Adipocyte (in vitro differentiated cells): ENCODE results near the gene WDR45B.

Experiments
- DNase-seq: peaks from one replicate; pipeline ENCODE4 v3.0.0-alpha.2; 2015; ENCODE audit warnings: low read depth
- H3K27me3 ChIP-seq: replicated peaks from 2 replicates; pipeline ENCODE4 v1.7.0; 2013; ENCODE audit warnings: mild to moderate bottlenecking, low read length, moderate library complexity; ENCODE audit not compliant: control insufficient read depth, insufficient read depth
- H3K36me3 ChIP-seq: 2 replicates; pipeline ENCODE4 v1.7.0; 2013; ENCODE audit warnings: low read length, mild to moderate bottlenecking, moderate library complexity; ENCODE audit not compliant: control insufficient read depth, insufficient read depth, severe bottlenecking
- H3K4me1 ChIP-seq: 2 replicates; pipeline ENCODE4 v1.7.0; 2013; ENCODE audit warnings: mild to moderate bottlenecking, low read length, moderate library complexity; ENCODE audit not compliant: control insufficient read depth, insufficient read depth
- H3K4me3 ChIP-seq: 2 replicates; pipeline ENCODE4 v1.7.0; 2013; ENCODE audit warnings: mild to moderate bottlenecking, low read length, moderate library complexity
- H3K9ac ChIP-seq: 2 replicates; pipeline ENCODE4 v1.7.0; 2013; ENCODE audit warnings: mild to moderate bottlenecking, low read length, moderate library complexity
- H3K9me3 ChIP-seq: 2 replicates; pipeline ENCODE4 v1.7.0; 2013; ENCODE audit warnings: mild to moderate bottlenecking, low read length, moderate library complexity; ENCODE audit not compliant: control insufficient read depth

WDR45B gene

GRCh38 chr17:82616021-82616711, 32.1 kb downstream of the WDR45B start:
- Histone ChIP-seq H3K9ac (no peak overlapping the region), H3K9me3 (no peaks in the 10 kb centered on the region), H3K4me1 (peaks cover 6% of the 10 kb centered on the region), H3K27me3 (no peaks in the 10 kb centered on the region), H3K4me3 (no peak overlapping the region), H3K36me3 (peaks cover 67% of the 10 kb centered on the region)
- no peak for DNase-seq

DNA sequence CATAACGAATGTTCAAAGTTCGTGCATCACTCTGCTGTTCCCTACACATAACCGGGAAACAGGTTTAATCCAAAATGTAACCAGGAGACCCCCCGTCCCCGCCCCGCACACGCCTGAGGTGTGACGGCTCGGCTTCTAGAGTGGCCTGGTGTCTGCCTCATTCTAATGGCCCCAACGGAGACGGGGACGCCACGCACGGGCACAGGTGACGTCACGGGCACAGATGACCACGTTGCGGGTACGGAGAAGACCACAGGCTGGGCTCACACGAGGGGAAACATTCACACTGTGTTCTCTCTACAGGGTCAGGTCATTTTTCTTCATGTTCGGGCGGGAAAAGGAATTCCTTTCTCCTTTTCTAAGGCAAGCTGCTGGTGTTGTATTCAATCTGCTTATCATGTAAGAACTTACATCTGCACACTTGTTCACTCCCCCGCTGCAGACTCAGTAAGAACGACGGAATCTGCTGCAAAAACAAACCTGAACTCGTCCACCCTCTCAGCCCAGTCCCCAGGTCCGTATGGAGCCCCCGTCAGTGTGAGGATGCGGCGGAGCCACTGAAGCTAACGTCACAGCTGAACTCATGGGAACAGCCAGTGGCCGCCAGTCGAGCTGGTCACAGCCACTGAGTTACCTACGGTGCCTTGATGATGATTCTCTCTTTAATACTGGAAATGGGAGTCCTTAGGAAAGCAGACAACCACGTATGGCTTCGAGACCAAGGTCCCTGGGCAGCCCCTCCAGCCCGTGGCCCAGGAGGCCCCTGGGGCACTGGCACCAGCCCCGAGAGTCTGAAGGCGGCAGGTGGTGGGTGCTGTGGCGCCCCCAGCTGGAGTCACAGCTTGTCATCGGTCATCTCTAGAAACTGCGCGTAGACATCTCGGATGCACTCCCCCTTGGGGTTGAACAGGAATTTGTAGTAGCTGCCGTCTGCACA, 32.9 kb downstream of the WDR45B start:
- H3K27me3 ChIP-seq = no peaks in the 10 kb centered on the region
- DNase-seq = no peak
- peaks cover 6% of the 10 kb centered on the region for H3K4me1 ChIP-seq
- H3K9me3 ChIP-seq = no peaks in the 10 kb centered on the region
- no peak overlapping the region for H3K4me3 ChIP-seq
- H3K36me3 ChIP-seq = peaks cover 59% of the 10 kb centered on the region
- no peak overlapping the region for H3K9ac ChIP-seq

DNA sequence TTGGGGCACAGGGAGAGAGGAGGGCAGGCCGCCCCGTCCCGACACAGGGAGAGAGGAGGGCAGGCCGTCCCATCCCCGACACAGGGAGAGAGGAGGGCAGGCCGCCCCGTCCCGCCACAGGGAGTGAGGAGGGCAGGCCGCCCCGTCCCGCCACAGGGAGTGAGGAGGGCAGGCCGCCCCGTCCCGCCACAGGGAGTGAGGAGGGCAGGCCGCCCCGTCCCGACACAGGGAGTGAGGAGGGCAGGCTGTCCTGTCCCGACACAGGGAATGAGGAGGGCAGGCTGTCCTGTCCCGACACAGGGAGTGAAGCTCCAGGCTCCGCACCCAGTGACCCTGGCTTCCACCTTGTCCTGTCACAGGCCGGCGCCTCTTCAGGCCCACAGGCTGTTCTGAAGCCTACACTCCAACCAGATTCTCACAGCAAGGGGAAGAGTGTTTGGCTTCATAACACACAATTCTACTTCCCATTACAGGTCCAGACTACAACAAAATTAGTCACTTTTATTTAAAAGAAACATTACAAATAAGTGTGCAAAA, 34.1 kb downstream of the WDR45B start:
- Histone ChIP-seq H3K4me3 (no peak overlapping the region), H3K4me1 (peaks cover 6% of the 10 kb centered on the region), H3K27me3 (no peaks in the 10 kb centered on the region), H3K36me3 (peaks cover 54% of the 10 kb centered on the region), H3K9ac (no peak overlapping the region), H3K9me3 (no peaks in the 10 kb centered on the region)
- no peak for DNase-seq

- Histone ChIP-seq H3K36me3 (peaks cover 51% of the 10 kb centered on the region), H3K4me1 (peaks cover 6% of the 10 kb centered on the region), H3K4me3 (no peak overlapping the region), H3K9me3 (no peaks in the 10 kb centered on the region), H3K9ac (no peak overlapping the region), H3K27me3 (no peaks in the 10 kb centered on the region)
- DNase-seq = no peak
Observed at GRCh38 chr17:82613283-82614094, 34.8 kb downstream of the WDR45B start.

DNA sequence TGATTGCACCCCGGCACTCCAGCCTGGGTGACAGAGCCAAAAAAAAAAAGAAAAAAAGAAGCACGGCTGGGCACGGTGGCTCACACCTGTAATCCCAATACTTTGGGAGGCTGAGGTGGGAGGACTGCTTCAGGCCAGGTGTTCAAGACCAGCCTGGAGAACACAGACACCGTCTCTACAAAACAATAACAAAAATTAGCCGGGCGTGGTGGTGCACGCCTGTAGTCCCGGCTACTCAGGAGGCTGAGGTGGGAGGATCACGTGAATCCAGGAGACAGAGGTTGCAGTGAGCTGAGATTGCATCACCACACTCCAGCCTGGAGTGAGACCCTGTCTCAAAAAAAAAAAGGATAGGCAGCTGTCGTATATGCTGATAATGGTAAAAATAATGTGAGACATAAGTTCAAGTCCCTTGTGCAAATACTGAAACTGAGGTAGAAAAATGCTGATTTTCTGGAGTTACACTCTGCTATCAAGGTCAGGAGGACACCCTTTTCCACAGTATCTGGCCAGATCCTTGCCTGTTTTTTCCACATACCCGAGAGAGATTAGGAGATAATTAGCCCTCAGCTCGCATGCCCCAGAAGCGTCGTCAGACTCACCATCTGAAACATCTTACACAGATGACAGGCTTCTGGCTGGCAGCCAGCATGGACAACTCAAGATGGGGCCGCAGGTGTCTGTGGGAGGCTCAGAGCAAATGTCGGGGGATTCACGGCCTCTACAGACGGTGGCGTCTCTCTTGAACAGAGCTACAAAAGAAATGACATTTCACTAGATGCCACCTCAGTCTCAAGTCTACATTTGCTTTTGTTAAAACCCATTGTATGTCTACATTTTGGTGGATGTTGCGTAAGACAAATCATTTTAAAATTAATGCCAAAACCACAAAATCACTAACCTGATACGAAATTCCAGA, 36.8 kb downstream of the WDR45B start:
- Histone ChIP-seq H3K36me3 (peaks cover 33% of the 10 kb centered on the region), H3K9ac (no peak overlapping the region), H3K4me1 (peaks cover 6% of the 10 kb centered on the region), H3K9me3 (no peaks in the 10 kb centered on the region), H3K27me3 (no peaks in the 10 kb centered on the region), H3K4me3 (no peak overlapping the region)
- DNase-seq = peak; percentile 43

DNA sequence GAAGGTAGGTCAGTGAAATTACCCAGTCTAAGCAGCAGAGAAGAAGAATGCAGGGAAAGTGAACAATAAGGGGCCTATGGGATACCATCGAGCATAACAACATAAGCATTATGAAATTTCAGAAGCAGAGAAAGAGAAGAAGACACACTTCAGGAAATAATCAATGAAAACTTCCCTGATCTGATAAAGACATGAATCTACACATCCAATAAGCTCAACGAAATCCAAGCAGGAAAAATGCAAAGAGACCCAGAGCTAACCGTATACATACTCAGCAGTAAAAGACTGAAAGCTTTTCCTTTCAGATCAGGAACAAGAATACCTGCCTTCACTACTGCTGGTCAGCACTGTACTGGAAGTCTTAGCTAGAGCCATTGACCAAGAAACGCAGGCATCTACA, 38.6 kb downstream of the WDR45B start:
- H3K4me3 ChIP-seq = no peak overlapping the region
- peaks cover 19% of the 10 kb centered on the region for H3K4me1 ChIP-seq
- H3K9ac ChIP-seq = no peak overlapping the region
- H3K36me3 ChIP-seq = peaks cover 20% of the 10 kb centered on the region
- DNase-seq = no peak
- H3K27me3 ChIP-seq = no peaks in the 10 kb centered on the region
- no peaks in the 10 kb centered on the region for H3K9me3 ChIP-seq

DNA sequence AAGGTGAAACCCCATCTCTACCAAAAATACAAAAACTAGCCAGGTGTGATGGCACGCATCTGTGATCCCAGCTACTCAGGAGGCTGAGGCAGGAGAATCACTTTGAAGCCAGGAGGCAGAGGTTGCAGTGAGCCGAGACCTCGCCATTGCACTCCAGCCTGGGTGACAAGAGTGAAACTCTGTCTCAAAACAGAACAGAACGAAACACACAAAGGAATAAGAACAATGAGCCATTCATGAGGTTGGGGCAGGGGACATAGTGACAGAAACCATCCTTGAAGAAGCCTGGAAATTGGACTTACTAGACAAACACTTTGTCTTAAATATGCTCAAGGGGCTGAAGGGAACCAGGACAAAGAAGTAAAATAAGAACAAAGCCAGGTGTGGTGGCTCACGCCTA, 39.4 kb downstream of the WDR45B start:
- DNase-seq = no peak
- no peak overlapping the region for H3K4me3 ChIP-seq
- H3K9ac ChIP-seq = no peak overlapping the region
- peaks cover 20% of the 10 kb centered on the region for H3K36me3 ChIP-seq
- peaks cover 23% of the 10 kb centered on the region for H3K4me1 ChIP-seq
- H3K27me3 ChIP-seq = no peaks in the 10 kb centered on the region
- H3K9me3 ChIP-seq = no peaks in the 10 kb centered on the region

DNA sequence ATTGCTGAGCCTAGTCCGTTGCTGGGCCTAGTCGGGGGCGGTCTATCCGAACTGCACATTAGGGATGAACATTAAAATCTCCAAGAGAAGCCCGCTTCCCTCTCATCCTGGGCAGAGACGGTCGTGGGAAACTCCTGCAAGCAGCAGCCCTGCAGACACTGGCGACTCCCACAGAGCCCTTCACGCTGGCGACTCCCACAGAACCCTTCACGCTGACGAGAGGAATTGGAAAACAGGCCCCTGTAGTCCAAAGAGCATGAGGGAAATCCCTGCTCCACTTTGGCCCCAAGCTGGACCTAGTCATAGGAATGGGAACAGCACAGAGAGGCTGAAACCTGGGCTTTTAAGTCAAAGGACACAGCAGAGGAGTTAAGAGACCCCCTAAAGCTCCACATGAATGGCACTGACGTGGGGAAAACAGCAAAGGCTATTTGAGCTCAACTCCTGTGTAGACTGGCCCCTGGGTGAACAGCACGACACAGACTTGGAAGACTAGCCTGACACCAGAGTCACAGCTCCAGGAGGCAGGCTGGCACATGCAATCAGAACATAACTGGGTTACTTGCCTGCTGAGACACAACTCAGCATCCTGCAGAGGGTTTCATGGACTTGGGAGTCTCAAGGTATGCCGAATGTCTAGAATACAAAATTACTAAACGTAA, 42.2 kb downstream of the WDR45B start:
- H3K36me3 ChIP-seq = peaks cover 48% of the 10 kb centered on the region
- no peak overlapping the region for H3K4me3 ChIP-seq
- H3K9ac ChIP-seq = no peak overlapping the region
- no peaks in the 10 kb centered on the region for H3K9me3 ChIP-seq
- no peak for DNase-seq
- peaks cover 21% of the 10 kb centered on the region for H3K4me1 ChIP-seq
- no peaks in the 10 kb centered on the region for H3K27me3 ChIP-seq

- DNase-seq = no peak
- H3K9me3 ChIP-seq = no peaks in the 10 kb centered on the region
- H3K4me3 ChIP-seq = no peak overlapping the region
- peaks cover 21% of the 10 kb centered on the region for H3K4me1 ChIP-seq
- H3K27me3 ChIP-seq = no peaks in the 10 kb centered on the region
- H3K36me3 ChIP-seq = peaks cover 55% of the 10 kb centered on the region
- H3K9ac ChIP-seq = no peak overlapping the region
Observed at GRCh38 chr17:82604532-82604931, 43.7 kb downstream of the WDR45B start.

- no peak for DNase-seq
- H3K27me3 ChIP-seq = no peaks in the 10 kb centered on the region
- H3K4me3 ChIP-seq = peak overlapping the region; percentile 0
- peaks cover 58% of the 10 kb centered on the region for H3K36me3 ChIP-seq
- peaks cover 21% of the 10 kb centered on the region for H3K4me1 ChIP-seq
- no peaks in the 10 kb centered on the region for H3K9me3 ChIP-seq
- H3K9ac ChIP-seq = no peak overlapping the region
Observed at GRCh38 chr17:82603981-82604448, 44.2 kb downstream of the WDR45B start.
